GM23338 (cell line): ENCODE results near the gene MGLL. TPM values are rescaled to one million over a fixed set of nuclear protein-coding genes. Genes with fewer than 3 reads are reported as not detected.

ENCODE experiments used
- ATAC-seq: fragments of 200-7000 bp; cut with Tn5 transposase; 3 replicates; pipeline ENCODE4 v1.9.1; 2020
- DNase-seq: peaks from one replicate; pipeline ENCODE4 v3.0.0-alpha.2; 2015; ENCODE audit warnings: low spot score
- H2AFZ ChIP-seq: fragments of 200-600 bp; sonication (generic); 2 replicates; pipeline ENCODE4 v1.8.0; 2016; ENCODE audit warnings: antibody characterized with exemption, mild to moderate bottlenecking, moderate library complexity
- H3F3A ChIP-seq: fragments of 200-600 bp; sonication (generic); replicated peaks from 2 replicates; pipeline ENCODE4 v1.8.0; 2017; ENCODE audit warnings: antibody characterized with exemption, mixed run types, low read depth
- H3K27ac ChIP-seq: fragments of 200-600 bp; sonication (generic); 2 replicates; pipeline ENCODE4 v1.6.1; 2016; ENCODE audit warnings: low read depth
- H3K27me3 ChIP-seq: fragments of 200-600 bp; sonication (generic); 2 replicates; pipeline ENCODE4 v1.8.0; 2016; ENCODE audit warnings: mild to moderate bottlenecking, mixed run types, moderate library complexity; ENCODE audit not compliant: insufficient read depth
- H3K36me3 ChIP-seq: fragments of 200-600 bp; sonication (generic); 2 replicates; pipeline ENCODE4 v1.8.0; 2016; ENCODE audit warnings: mild to moderate bottlenecking; ENCODE audit not compliant: insufficient read depth
- H3K4me1 ChIP-seq: fragments of 200-600 bp; sonication (generic); 2 replicates; pipeline ENCODE4 v1.8.0; 2016; ENCODE audit warnings: mild to moderate bottlenecking, moderate library complexity; ENCODE audit not compliant: insufficient read depth
- H3K4me2 ChIP-seq: fragments of 200-600 bp; sonication (generic); 2 replicates; pipeline ENCODE4 v1.7.1; 2017; ENCODE audit warnings: mixed run types
- H3K4me3 ChIP-seq: fragments of 200-600 bp; sonication (generic); 2 replicates; pipeline ENCODE4 v1.6.1; 2016; ENCODE audit warnings: mixed run types
- H3K79me2 ChIP-seq: fragments of 200-600 bp; sonication (generic); replicated peaks from 2 replicates; pipeline ENCODE4 v1.8.0; 2017; ENCODE audit warnings: mild to moderate bottlenecking; ENCODE audit not compliant: insufficient read depth
- H3K9me2 ChIP-seq: fragments of 200-600 bp; sonication (generic); 2 replicates; pipeline ENCODE4 v1.8.0; 2017; ENCODE audit not compliant: insufficient read depth
- H4K20me1 ChIP-seq: fragments of 200-600 bp; sonication (generic); replicated peaks from 2 replicates; pipeline ENCODE4 v1.8.0; 2017; ENCODE audit warnings: mild to moderate bottlenecking; ENCODE audit not compliant: insufficient read depth
- H3K27ac Mint-ChIP-seq: 2 replicates; pipeline ENCODE4 v1.8.0; 2020; ENCODE audit warnings: inconsistent platforms, mild to moderate bottlenecking, moderate library complexity, mixed read lengths
- H3K27me3 Mint-ChIP-seq: 3 replicates; pipeline ENCODE4 v1.8.0; 2022; ENCODE audit warnings: low read depth, mild to moderate bottlenecking, moderate library complexity, mixed read lengths, inconsistent platforms; ENCODE audit not compliant: insufficient read depth, poor library complexity
- H3K36me3 Mint-ChIP-seq: 3 replicates; pipeline ENCODE4 v1.8.0; 2021; ENCODE audit warnings: low read depth, mild to moderate bottlenecking, inconsistent platforms, moderate library complexity, mixed read lengths
- H3K4me1 Mint-ChIP-seq: 3 replicates; pipeline ENCODE4 v1.8.0; 2020; ENCODE audit warnings: mild to moderate bottlenecking, inconsistent platforms, mixed read lengths
- H3K4me3 Mint-ChIP-seq: 3 replicates; pipeline ENCODE4 v1.8.0; 2021; ENCODE audit warnings: moderate library complexity, mild to moderate bottlenecking, inconsistent platforms, mixed read lengths
- H3K9me3 Mint-ChIP-seq: 3 replicates; pipeline ENCODE4 v1.8.0; 2020; ENCODE audit warnings: moderate library complexity, mild to moderate bottlenecking, inconsistent platforms, mixed read lengths
- CREB1 ChIP-seq: fragments of 250-450 bp; sonication (Bioruptor Pico); IDR thresholded peaks from 2 replicates; pipeline ENCODE4 v1.5.0; 2020; ENCODE audit warnings: low read depth, mild to moderate bottlenecking, moderate library complexity
- ETS1 ChIP-seq: IDR thresholded peaks from 2 replicates; pipeline ENCODE4 v1.6.1; 2016; ENCODE audit warnings: antibody characterized with exemption
- EZH2 ChIP-seq: fragments of 200-600 bp; sonication (generic); IDR thresholded peaks from one replicate; pipeline ENCODE4 v1.8.0; 2017; ENCODE audit warnings: antibody characterized with exemption, mild to moderate bottlenecking, low read depth; ENCODE audit not compliant: unreplicated experiment
- EZH2phosphoT487 ChIP-seq: fragments of 200-600 bp; sonication (generic); IDR thresholded peaks from one replicate; pipeline ENCODE4 v1.8.1; 2018; ENCODE audit warnings: antibody characterized with exemption; ENCODE audit not compliant: unreplicated experiment
- JUNB ChIP-seq: IDR thresholded peaks from one replicate; pipeline ENCODE4 v1.6.1; 2016; ENCODE audit warnings: antibody characterized with exemption; ENCODE audit not compliant: unreplicated experiment
- NANOG ChIP-seq: IDR thresholded peaks from 2 replicates; pipeline ENCODE4 v1.6.1; 2016; ENCODE audit warnings: antibody characterized with exemption, borderline replicate concordance
- POLR2AphosphoS5 ChIP-seq: IDR thresholded peaks from 2 replicates; pipeline ENCODE4 v1.6.1; 2016; ENCODE audit warnings: antibody characterized with exemption, low read depth
- REST ChIP-seq: IDR thresholded peaks from one replicate; pipeline ENCODE4 v1.6.1; 2018; ENCODE audit warnings: antibody characterized with exemption; ENCODE audit not compliant: unreplicated experiment
- STAT1 ChIP-seq: IDR thresholded peaks from one replicate; pipeline ENCODE4 v1.6.1; 2016; ENCODE audit warnings: antibody characterized with exemption; ENCODE audit not compliant: unreplicated experiment
- ZNF114 ChIP-seq: fragments of 250-450 bp; sonication (Bioruptor Pico); IDR thresholded peaks from 2 replicates; pipeline ENCODE4 v1.5.0; 2020; ENCODE audit warnings: mild to moderate bottlenecking, moderate library complexity
- ZNF331 ChIP-seq: fragments of 250-450 bp; sonication (Bioruptor Pico); IDR thresholded peaks from 2 replicates; pipeline ENCODE4 v1.5.0; 2020; ENCODE audit warnings: low read depth, mild to moderate bottlenecking, moderate library complexity
- ZNF462 ChIP-seq: fragments of 250-450 bp; sonication (Bioruptor Pico); IDR thresholded peaks from 2 replicates; pipeline ENCODE4 v1.5.0; 2020; ENCODE audit warnings: mild to moderate bottlenecking, moderate library complexity
- polyA plus RNA-seq: library from polyadenylated mRNA; unstranded; fragments of >200 nt; fragmentation: Nextera tagmentation; extraction: Ambion mirVana; gene quantifications from 2 replicates; pipeline ENCODE4 v1.2.1, GENCODE V29; 2016
- total RNA-seq: library from RNA; depleted of rRNA; stranded (reverse); fragments of >200 nt; shearing (Covaris generic); gene quantifications from 2 replicates; pipeline ENCODE4 v1.2.3, GENCODE V29; 2014

MGLL gene
- total and polyA plus RNA-seq, 2 experiments from 2014 or later: 0.71 to 0.83 TPM

GRCh38 chr3:127702151-127702578, 120.2 kb downstream of the MGLL start:
- TF ChIP-seq EZH2phosphoT487: no peak
- no peak for TF ChIP-seq POLR2AphosphoS5
- no peak for TF ChIP-seq ZNF331
- no peak for TF ChIP-seq NANOG
- TF ChIP-seq ETS1: no peak
- no peak for TF ChIP-seq ZNF114 (CRISPR knock-in tag)
- TF ChIP-seq STAT1: no peak
- TF ChIP-seq ZNF462 (CRISPR knock-in tag): no peak
- no peak for TF ChIP-seq EZH2
- no peak for TF ChIP-seq REST
- no peak for TF ChIP-seq CREB1 (CRISPR knock-in tag)
- TF ChIP-seq JUNB: no peak
- peaks cover 17% of the 10 kb centered on the region for H3K27me3 Mint-ChIP-seq
- Histone ChIP-seq H3K4me2 (no peak overlapping the region), H3K4me3 (no peak overlapping the region), H3K27ac (no peak overlapping the region), H3F3A (no peaks in the 10 kb centered on the region), H3K4me1 (no peaks in the 10 kb centered on the region), H3K79me2 (no peaks in the 10 kb centered on the region), H2AFZ (no peak overlapping the region), H3K36me3 (no peaks in the 10 kb centered on the region), H3K9me2 (no peaks in the 10 kb centered on the region), H4K20me1 (no peaks in the 10 kb centered on the region), H3K27me3 (no peaks in the 10 kb centered on the region)
- H3K9me3 Mint-ChIP-seq: peaks cover 14% of the 10 kb centered on the region; the same call in 2 of the 3 replicates
- H3K36me3 Mint-ChIP-seq: no peaks in the 10 kb centered on the region
- H3K27ac Mint-ChIP-seq: no peak overlapping the region
- H3K4me3 Mint-ChIP-seq: no peak overlapping the region
- no peak for DNase-seq
- H3K4me1 Mint-ChIP-seq: peaks cover 7% of the 10 kb centered on the region; the same call in 2 of the 3 replicates
- no peak for ATAC-seq
